Measurements from ENCODE around the gene IPO11.

- TF ChIP-seq CTCF (IDR thresholded peaks at IDR 0.05; ENCODE audit: insufficient read depth, low read length, poor library complexity, severe bottlenecking) (no peak), EZH2phosphoT487 (conservative IDR thresholded peaks at IDR 0.05; ENCODE audit: low read length) (no peak)
These were observed 176.9 kb downstream of the IPO11 start for GRCh38 chr5:62589504-62589903.
